H54 (cell line): ENCODE measurements around the gene OTULIN.

ENCODE experiments used
- DNase-seq: peaks from one replicate; pipeline ENCODE4 v3.0.0; 2011; ENCODE audit warnings: low spot score, mixed read lengths; ENCODE audit not compliant: insufficient read length
- FAIRE-seq: peaks from 3 replicates; lab custom pipeline; 2011; peaks lifted over from hg19 to GRCh38; lab: Jason Lieb, UNC
- POLR2A ChIP-seq: IDR thresholded peaks from 2 replicates; pipeline ENCODE4 v1.6.1; 2011; ENCODE audit warnings: low read depth, mild to moderate bottlenecking, low read length

Gene OTULIN

GRCh38 chr5:14741801-14742440 is 77.4 kb downstream of the OTULIN start:
- TF ChIP-seq POLR2A, result no peak
- no peak for FAIRE-seq
- no peak for DNase-seq

GRCh38 chr5:14742498-14742897 is 78.0 kb downstream of the OTULIN start:
- DNase-seq, result no peak
- FAIRE-seq, result no peak
- no peak for TF ChIP-seq POLR2A

- no peak for TF ChIP-seq POLR2A
- FAIRE-seq (no peak), DNase-seq (peak; percentile 46)
Measured at GRCh38 chr5:14743601-14744295, 79.2 kb downstream of the OTULIN start.

GRCh38 chr5:14744296-14745187 is 80.0 kb downstream of the OTULIN start:
- DNase-seq (no peak), FAIRE-seq (no peak)
- no peak for TF ChIP-seq POLR2A

GRCh38 chr5:14745188-14745563 is 80.7 kb downstream of the OTULIN start:
- TF ChIP-seq POLR2A, result no peak
- FAIRE-seq (no peak), DNase-seq (no peak)

- DNase-seq (no peak), FAIRE-seq (no peak)
- no peak for TF ChIP-seq POLR2A
Measured at GRCh38 chr5:14745753-14746152, 81.2 kb downstream of the OTULIN start.

GRCh38 chr5:14748180-14748900 is 83.8 kb downstream of the OTULIN start:
- DNase-seq, result no peak
- FAIRE-seq, result no peak
- no peak for TF ChIP-seq POLR2A
